WERI-Rb-1 (cell line): ENCODE data around the gene AMH.

ENCODE experiments used
- DNase-seq: peaks from one replicate; pipeline ENCODE4 v3.0.0-alpha.2; 2020
- H3K27ac ChIP-seq: fragments of 250-450 bp; sonication (Bioruptor Pico); 2 replicates; pipeline ENCODE4 v1.5.1; 2020; ENCODE audit warnings: mild to moderate bottlenecking, moderate library complexity
- H3K27me3 ChIP-seq: fragments of 250-450 bp; sonication (Bioruptor Pico); 2 replicates; pipeline ENCODE4 v1.5.1; 2021; ENCODE audit warnings: mild to moderate bottlenecking, low read depth, moderate library complexity; ENCODE audit not compliant: insufficient read depth, severe bottlenecking
- H3K36me3 ChIP-seq: fragments of 250-450 bp; sonication (Bioruptor Pico); 2 replicates; pipeline ENCODE4 v1.5.1; 2020; ENCODE audit warnings: mild to moderate bottlenecking, moderate library complexity
- H3K4me3 ChIP-seq: 2 replicates; pipeline ENCODE4 v1.5.1; 2011; ENCODE audit warnings: low read depth, mild to moderate bottlenecking, control low read depth, low read length
- H3K9me3 ChIP-seq: fragments of 250-450 bp; sonication (Bioruptor Pico); 2 replicates; pipeline ENCODE4 v1.5.1; 2021; ENCODE audit warnings: mild to moderate bottlenecking, moderate library complexity; ENCODE audit not compliant: severe bottlenecking
- CTCF ChIP-seq: IDR thresholded peaks from 2 replicates; pipeline ENCODE4 v1.5.1; 2011; ENCODE audit warnings: low read depth, mild to moderate bottlenecking, control low read depth, inconsistent platforms, low read length

Gene AMH

GRCh38 chr19:2250766-2251105, 1.6 kb downstream of the AMH start:
- DNase-seq = no peak
- no peak for TF ChIP-seq CTCF
- no peak overlapping the region for H3K27ac ChIP-seq
- no peak overlapping the region for H3K4me3 ChIP-seq
- H3K36me3 ChIP-seq = peaks cover 49% of the 10 kb centered on the region
- H3K9me3 ChIP-seq = no peaks in the 10 kb centered on the region
- no peaks in the 10 kb centered on the region for H3K27me3 ChIP-seq

DNA sequence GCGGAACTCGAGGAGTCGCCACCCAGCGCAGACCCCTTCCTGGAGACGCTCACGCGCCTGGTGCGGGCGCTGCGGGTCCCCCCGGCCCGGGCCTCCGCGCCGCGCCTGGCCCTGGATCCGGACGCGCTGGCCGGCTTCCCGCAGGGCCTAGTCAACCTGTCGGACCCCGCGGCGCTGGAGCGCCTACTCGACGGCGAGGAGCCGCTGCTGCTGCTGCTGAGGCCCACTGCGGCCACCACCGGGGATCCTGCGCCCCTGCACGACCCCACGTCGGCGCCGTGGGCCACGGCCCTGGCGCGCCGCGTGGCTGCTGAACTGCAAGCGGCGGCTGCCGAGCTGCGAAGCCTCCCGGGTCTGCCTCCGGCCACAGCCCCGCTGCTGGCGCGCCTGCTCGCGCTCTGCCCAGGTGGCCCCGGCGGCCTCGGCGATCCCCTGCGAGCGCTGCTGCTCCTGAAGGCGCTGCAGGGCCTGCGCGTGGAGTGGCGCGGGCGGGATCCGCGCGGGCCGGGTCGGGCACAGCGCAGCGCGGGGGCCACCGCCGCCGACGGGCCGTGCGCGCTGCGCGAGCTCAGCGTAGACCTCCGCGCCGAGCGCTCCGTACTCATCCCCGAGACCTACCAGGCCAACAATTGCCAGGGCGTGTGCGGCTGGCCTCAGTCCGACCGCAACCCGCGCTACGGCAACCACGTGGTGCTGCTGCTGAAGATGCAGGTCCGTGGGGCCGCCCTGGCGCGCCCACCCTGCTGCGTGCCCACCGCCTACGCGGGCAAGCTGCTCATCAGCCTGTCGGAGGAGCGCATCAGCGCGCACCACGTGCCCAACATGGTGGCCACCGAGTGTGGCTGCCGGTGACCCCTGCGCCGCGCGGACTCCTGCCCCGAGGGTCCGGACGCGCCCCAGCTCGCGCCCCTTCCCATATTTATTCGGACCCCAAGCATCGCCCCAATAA, 2.3 kb downstream of the AMH start:
- peaks cover 43% of the 10 kb centered on the region for H3K36me3 ChIP-seq
- no peaks in the 10 kb centered on the region for H3K27me3 ChIP-seq
- H3K9me3 ChIP-seq = no peaks in the 10 kb centered on the region
- DNase-seq = no peak
- no peak overlapping the region for H3K4me3 ChIP-seq
- H3K27ac ChIP-seq = no peak overlapping the region
- TF ChIP-seq CTCF = no peak

GRCh38 chr19:2252055-2252796, 3.1 kb downstream of the AMH start:
- H3K9me3 ChIP-seq = no peaks in the 10 kb centered on the region
- no peak for DNase-seq
- no peak overlapping the region for H3K4me3 ChIP-seq
- no peaks in the 10 kb centered on the region for H3K27me3 ChIP-seq
- no peak for TF ChIP-seq CTCF
- H3K36me3 ChIP-seq = peaks cover 34% of the 10 kb centered on the region
- H3K27ac ChIP-seq = no peak overlapping the region

DNA sequence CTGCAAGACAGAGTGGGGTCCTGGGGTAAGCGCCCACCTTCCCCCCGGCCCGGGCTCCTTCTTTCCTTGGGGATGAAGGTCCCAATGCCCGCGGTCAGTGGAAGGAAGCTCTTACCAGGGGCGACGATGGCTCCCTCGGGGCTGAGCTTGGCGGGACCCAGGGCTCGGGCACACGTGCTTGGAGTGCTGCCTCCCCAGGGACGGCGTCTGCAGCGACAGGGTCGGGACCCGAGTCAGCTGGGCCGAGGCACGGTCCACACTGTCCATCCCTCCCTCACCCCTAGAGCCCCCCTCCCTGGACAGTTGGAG, 3.6 kb downstream of the AMH start:
- no peak for DNase-seq
- Histone ChIP-seq H3K9me3 (no peaks in the 10 kb centered on the region), H3K4me3 (no peak overlapping the region), H3K36me3 (peaks cover 30% of the 10 kb centered on the region), H3K27me3 (no peaks in the 10 kb centered on the region), H3K27ac (no peak overlapping the region)
- TF ChIP-seq CTCF = no peak

- TF ChIP-seq CTCF = peak; percentile 52
- Histone ChIP-seq H3K4me3 (no peak overlapping the region), H3K36me3 (peaks cover 30% of the 10 kb centered on the region), H3K27ac (no peak overlapping the region), H3K27me3 (no peaks in the 10 kb centered on the region), H3K9me3 (no peaks in the 10 kb centered on the region)
- DNase-seq = no peak
Measured at GRCh38 chr19:2253106-2254063, 4.3 kb downstream of the AMH start.
